K562 (cell line): ENCODE results near the gene RHO. TPM values are rescaled to one million over a fixed set of nuclear protein-coding genes. Genes with fewer than 3 reads are reported as not detected.

Experiments used
- ATAC-seq: fragments of 200-7000 bp; cut with Tn5 transposase; 3 replicates; pipeline ENCODE4 v1.9.1; 2020; ENCODE audit warnings: moderate library complexity
- BruUV-seq: library from RNA; stranded (reverse); fragments of 400-500 nt; replicated peaks from 2 replicates; lab custom pipeline; 2021; lab: Mats Ljungman, UMichigan
- CTCF ChIA-PET: fragments of 300-600 bp; formaldehyde crosslinking; extraction: SDS; loops from one replicate; lab custom pipeline; 2021; ENCODE audit warnings: low intra/inter-chr PET ratio; lab: Yijun Ruan, JAX
- POLR2A ChIA-PET: fragments of 300-600, 350-650 bp; sonication (Branson Sonifier 250); formaldehyde crosslinking; extraction: SDS; loops from one replicate; lab custom pipeline; 2021; ENCODE audit warnings: antibody characterized with exemption, inconsistent platforms; lab: Yijun Ruan, JAX
- DNase-seq, 4 experiments: peaks; one replicate each; pipeline versions ENCODE4 v3.0.0 to v3.0.0-alpha.2; 2011 to 2018; ENCODE audit warnings: low spot score in 3 of 4, mixed read lengths in 3 of 4; ENCODE audit errors: extremely low read depth in 1 of 4
- FAIRE-seq: peaks from 2 replicates; lab custom pipeline; 2011; peaks lifted over from hg19 to GRCh38; lab: Jason Lieb, UNC
- H2AFZ ChIP-seq: 2 replicates; pipeline ENCODE4 v1.6.0; 2011; ENCODE audit warnings: low read depth, low read length, control low read depth, inconsistent platforms
- H3K27ac ChIP-seq: fragments of 200-600 bp; 3 replicates; pipeline ENCODE4 v1.8.0; 2011; ENCODE audit warnings: low read depth, mild to moderate bottlenecking, control low read depth, inconsistent platforms, low read length, moderate library complexity, mixed read lengths; ENCODE audit errors: extremely low read depth
- H3K27me3 ChIP-seq, 2 experiments: fragments of 300-600 bp in 1 of 2; 2 replicates in 1 of 2; 3 replicates in 1 of 2; pipeline versions ENCODE4 v1.6.0 to v1.8.0; 2011; ENCODE audit warnings: inconsistent platforms in 2 of 2, low read length in 2 of 2, mild to moderate bottlenecking in 1 of 2, mixed read lengths in 1 of 2, moderate library complexity in 1 of 2; ENCODE audit not compliant: control insufficient read depth in 2 of 2, insufficient read depth in 2 of 2
- H3K36me3 ChIP-seq: fragments of 300-600 bp; 3 replicates; pipeline ENCODE4 v1.8.0; 2011; ENCODE audit warnings: mild to moderate bottlenecking, low read length, inconsistent platforms; ENCODE audit not compliant: control insufficient read depth, insufficient read depth
- H3K4me1 ChIP-seq, 2 experiments: fragments of 200-600 bp in 1 of 2; replicated peaks in 1 of 2; 2 replicates in 1 of 2; 3 replicates in 1 of 2; pipeline versions ENCODE4 v1.5.1 to v1.8.0; 2011; ENCODE audit warnings: inconsistent platforms in 2 of 2, low read length in 2 of 2, mild to moderate bottlenecking in 1 of 2, mixed read lengths in 1 of 2, moderate library complexity in 1 of 2; ENCODE audit not compliant: control insufficient read depth in 2 of 2, insufficient read depth in 2 of 2
- H3K4me2 ChIP-seq: 2 replicates; pipeline ENCODE4 v1.6.1; 2011; ENCODE audit warnings: low read length, control low read depth, inconsistent platforms, mixed read lengths; ENCODE audit not compliant: insufficient read depth
- H3K4me3 ChIP-seq: fragments of 200-600 bp; sonication (generic), shearing (Covaris generic); 2 replicates; pipeline ENCODE4 v1.5.1; 2016; ENCODE audit warnings: control low read depth, inconsistent platforms
- H3K79me2 ChIP-seq: fragments of 200-600 bp; 3 replicates; pipeline ENCODE4 v1.8.0; 2011; ENCODE audit warnings: low read length, inconsistent platforms; ENCODE audit not compliant: control insufficient read depth, insufficient read depth
- H3K9ac ChIP-seq, 2 experiments: 2 replicates each; pipeline versions ENCODE4 v1.6.0 to v1.6.1; 2011; ENCODE audit warnings: low read depth in 2 of 2, low read length in 2 of 2, control low read depth in 1 of 2, inconsistent platforms in 1 of 2, mild to moderate bottlenecking in 1 of 2, mixed read lengths in 1 of 2; ENCODE audit not compliant: insufficient read depth in 1 of 2
- H3K9me1 ChIP-seq: one replicate; pipeline ENCODE4 v1.6.0; 2011; ENCODE audit warnings: inconsistent platforms, mild to moderate bottlenecking, low read length, moderate library complexity; ENCODE audit not compliant: control insufficient read depth, insufficient read depth
- H3K9me3 ChIP-seq: replicated peaks from 2 replicates; pipeline ENCODE4 v1.5.1; 2011; ENCODE audit warnings: low read depth, low read length, inconsistent platforms; ENCODE audit not compliant: control insufficient read depth, insufficient read depth
- H4K20me1 ChIP-seq: replicated peaks from 2 replicates; pipeline ENCODE4 v1.6.1; 2011; ENCODE audit warnings: low read length, inconsistent platforms, mixed read lengths; ENCODE audit not compliant: control insufficient read depth, insufficient read depth
- GTF2A2 ChIP-seq: IDR thresholded peaks from 2 replicates; pipeline ENCODE4 v1.6.1; 2016; ENCODE audit warnings: mild to moderate bottlenecking, missing genetic modification characterization, missing compliant biosample characterization
- MEF2D ChIP-seq: conservative IDR thresholded peaks from 2 replicates; pipeline ENCODE4 v1.6.1; 2016; ENCODE audit warnings: low read depth, missing genetic modification characterization, missing compliant biosample characterization
- NR2C2 ChIP-seq, 2 experiments: fragments of 200-800 bp in 1 of 2; sonication (Bioruptor generic) in 1 of 2; sonication (generic) in 1 of 2; formaldehyde crosslinking in 1 of 2; IDR thresholded peaks; 2 replicates each; pipeline versions ENCODE4 v1.6.1 to v1.8.0; 2016 to 2022; ENCODE audit warnings: mild to moderate bottlenecking in 1 of 2, missing compliant biosample characterization in 1 of 2, missing genetic modification characterization in 1 of 2, missing genetic modification reagents in 1 of 2
- WGBS: fragments of 100-300 bp; shearing (Covaris generic); methylation state at CpG from one replicate; pipeline ENCODE4 v1.1.6; 2016; ENCODE audit warnings: low coverage, mixed read lengths; ENCODE audit not compliant: insufficient coverage; ENCODE audit errors: missing lambda C conversion rate; 5-methylcytosine and 5-hydroxymethylcytosine counted together
- in situ Hi-C: fragments of 300-500 bp; cut with MboI; formaldehyde crosslinking; loops from 4 replicates; pipeline ENCODE4 v1.15.0; 2018; ENCODE audit warnings: inconsistent platforms, mixed read lengths
- intact Hi-C: fragments of 100-400 bp; cut with micrococcal nuclease; formaldehyde crosslinking; loops from 2 replicates; pipeline ENCODE4 v1.14.2; 2022
- polyA plus RNA-seq, 8 experiments: library from polyadenylated mRNA; depleted of rRNA in 4 of 8; stranded (reverse) in 5 of 8; unstranded in 3 of 8; fragments of >200 nt; fragmentation: Nextera tagmentation in 2 of 8; fragmentation: Illumina TruSeq in 1 of 8; extraction: Ambion mirVana in 2 of 8; extraction: Trizol in 1 of 8; gene quantifications; 2 replicates each; pipeline versions ENCODE4 v1.2.1 to v1.2.3, GENCODE V29; 2011 to 2014; ENCODE audit warnings: inconsistent platforms in 1 of 8, missing spikeins in 1 of 8
- total RNA-seq, 7 experiments: library from RNA; depleted of rRNA in 6 of 7; stranded (reverse); fragments of >200 nt in 6 of 7; fragmentation: Illumina TruSeq in 2 of 7; extraction: Trizol in 2 of 7; gene quantifications; 2 replicates each; pipeline versions ENCODE4 v1.2.1 to v1.2.3, GENCODE V29; 2011 to 2021; ENCODE audit warnings: low replicate concordance in 1 of 7
- TF ChIP-seq, protein P1 (sequence below): sonication (generic); formaldehyde crosslinking; IDR thresholded peaks from 2 replicates; pipeline ENCODE4 v1.8.0; 2022; ENCODE audit warnings: mild to moderate bottlenecking, low read depth, missing genetic modification reagents
- TF ChIP-seq, protein P2 (sequence below): fragments of 450-650 bp; formaldehyde crosslinking; IDR thresholded peaks from 2 replicates; pipeline ENCODE4 v1.4.0; 2020; ENCODE audit warnings: mild to moderate bottlenecking, moderate library complexity
- TF ChIP-seq, protein P3 (sequence below): sonication (generic); formaldehyde crosslinking; IDR thresholded peaks from 2 replicates; pipeline ENCODE4 v1.8.1; 2023; ENCODE audit warnings: missing genetic modification reagents, mild to moderate bottlenecking, borderline replicate concordance
- TF ChIP-seq, protein P4 (sequence below), 2 experiments: fragments of 450-650 bp in 1 of 2; sonication (generic) in 1 of 2; formaldehyde crosslinking in 1 of 2; IDR thresholded peaks in 1 of 2; conservative IDR thresholded peaks in 1 of 2; 2 replicates each; pipeline versions ENCODE4 v1.6.1 to v1.8.1; 2016 to 2023; ENCODE audit warnings: mild to moderate bottlenecking in 2 of 2, moderate library complexity in 2 of 2, inconsistent platforms in 1 of 2, missing genetic modification reagents in 1 of 2

Gene RHO
- total and polyA plus RNA-seq, 9 of the 15 experiments (the other 6 are each of a cell fraction or from before 2014, with no cell fraction given) = not detected

DNA sequence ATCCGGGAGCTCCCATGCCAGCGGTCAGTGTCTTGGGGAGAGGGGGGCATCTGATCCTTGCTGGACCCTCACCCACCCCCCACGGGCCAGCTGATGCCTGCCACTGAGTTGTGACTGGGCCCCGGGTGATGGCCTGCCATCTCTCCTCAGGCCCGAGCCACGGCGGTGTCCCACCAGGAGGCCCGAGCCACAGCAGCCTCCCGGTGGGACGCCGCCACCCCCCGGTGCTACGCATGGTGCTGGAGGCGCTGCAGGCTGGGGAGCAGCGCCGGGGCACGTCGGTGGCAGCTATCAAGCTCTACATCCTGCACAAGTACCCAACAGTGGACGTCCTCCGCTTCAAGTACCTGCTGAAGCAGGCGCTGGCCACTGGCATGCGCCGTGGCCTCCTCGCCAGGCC is 18.8 kb downstream of the RHO start (continued):
- TF ChIP-seq, protein P1, sequence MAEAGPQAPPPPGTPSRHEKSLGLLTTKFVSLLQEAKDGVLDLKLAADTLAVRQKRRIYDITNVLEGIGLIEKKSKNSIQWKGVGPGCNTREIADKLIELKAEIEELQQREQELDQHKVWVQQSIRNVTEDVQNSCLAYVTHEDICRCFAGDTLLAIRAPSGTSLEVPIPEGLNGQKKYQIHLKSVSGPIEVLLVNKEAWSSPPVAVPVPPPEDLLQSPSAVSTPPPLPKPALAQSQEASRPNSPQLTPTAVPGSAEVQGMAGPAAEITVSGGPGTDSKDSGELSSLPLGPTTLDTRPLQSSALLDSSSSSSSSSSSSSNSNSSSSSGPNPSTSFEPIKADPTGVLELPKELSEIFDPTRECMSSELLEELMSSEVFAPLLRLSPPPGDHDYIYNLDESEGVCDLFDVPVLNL (CRISPR knock-in tag) = no peak
- TF ChIP-seq MEF2D (tag) = no peak

DNA sequence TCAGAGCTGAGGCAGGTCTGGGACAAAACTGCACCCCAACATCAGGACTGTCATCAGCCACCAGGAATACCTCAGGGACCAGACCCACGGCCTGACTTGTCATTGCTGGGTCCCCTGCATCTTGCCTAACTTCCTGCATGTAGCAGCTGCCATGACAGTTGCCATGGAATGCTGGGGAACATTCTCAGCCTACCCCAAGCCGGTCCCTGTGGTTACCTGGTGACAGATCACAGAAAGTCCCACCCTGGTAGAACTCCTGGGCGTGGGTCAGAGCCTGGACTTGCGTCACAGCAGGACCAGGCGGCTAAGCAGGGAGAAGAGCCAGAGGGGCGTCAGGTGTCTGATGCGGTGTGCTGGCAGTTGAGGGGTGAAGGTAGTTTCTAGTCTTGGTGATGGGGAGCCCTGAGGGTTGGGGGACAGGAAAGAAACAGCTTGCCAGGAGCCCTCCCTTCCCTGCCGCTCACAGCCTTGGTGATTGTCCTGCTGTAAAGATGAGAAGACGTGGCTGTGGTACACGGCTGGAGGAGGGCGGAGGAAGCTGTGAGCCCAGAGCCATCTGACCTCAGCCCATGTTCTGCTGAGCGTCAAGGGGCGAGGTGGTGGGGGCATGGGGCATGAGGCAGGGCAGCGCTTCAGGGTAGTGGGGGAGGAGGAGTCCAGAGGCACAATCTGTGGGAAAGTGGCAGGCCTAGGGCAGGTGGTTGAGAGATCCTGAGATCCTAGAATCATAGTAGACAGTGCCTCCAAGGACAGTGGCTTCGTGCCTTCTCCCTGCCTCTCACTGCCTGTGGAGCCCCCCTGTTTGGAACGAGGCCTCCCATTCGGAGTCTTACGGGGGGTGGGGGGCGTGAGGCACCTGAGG is 19.9 kb downstream of the RHO start:
- ATAC-seq (no peak), FAIRE-seq (no peak), DNase-seq (no peak)
- BruUV-seq = no TSS peak
- 47% methylated on average over 10 of the region's 19 CpGs for WGBS
- no peaks in the 10 kb centered on the region for H3K36me3 ChIP-seq
- no peaks in the 10 kb centered on the region for H3K9me3 ChIP-seq
- no peaks in the 10 kb centered on the region for H3K27me3 ChIP-seq
- H3K4me1 ChIP-seq = peaks cover 0 to 28% of the 10 kb centered on the region in 2 experiments; a peak in 2 of 5 replicates
- no peak overlapping the region for H2AFZ ChIP-seq
- intact Hi-C loops = no loop called here
- in situ Hi-C loops = no loop called here
- no peak overlapping the region for H3K4me2 ChIP-seq
- H3K9ac ChIP-seq = no peak overlapping the region; a peak in 1 of 4 replicates
- H3K4me3 ChIP-seq = no peak overlapping the region
- H4K20me1 ChIP-seq = no peaks in the 10 kb centered on the region
- no peak overlapping the region for H3K27ac ChIP-seq
- H3K9me1 ChIP-seq = no peaks in the 10 kb centered on the region
- POLR2A ChIA-PET = no interaction called here
- CTCF ChIA-PET = no interaction called here
- no peaks in the 10 kb centered on the region for H3K79me2 ChIP-seq
- TF ChIP-seq, protein P2, sequence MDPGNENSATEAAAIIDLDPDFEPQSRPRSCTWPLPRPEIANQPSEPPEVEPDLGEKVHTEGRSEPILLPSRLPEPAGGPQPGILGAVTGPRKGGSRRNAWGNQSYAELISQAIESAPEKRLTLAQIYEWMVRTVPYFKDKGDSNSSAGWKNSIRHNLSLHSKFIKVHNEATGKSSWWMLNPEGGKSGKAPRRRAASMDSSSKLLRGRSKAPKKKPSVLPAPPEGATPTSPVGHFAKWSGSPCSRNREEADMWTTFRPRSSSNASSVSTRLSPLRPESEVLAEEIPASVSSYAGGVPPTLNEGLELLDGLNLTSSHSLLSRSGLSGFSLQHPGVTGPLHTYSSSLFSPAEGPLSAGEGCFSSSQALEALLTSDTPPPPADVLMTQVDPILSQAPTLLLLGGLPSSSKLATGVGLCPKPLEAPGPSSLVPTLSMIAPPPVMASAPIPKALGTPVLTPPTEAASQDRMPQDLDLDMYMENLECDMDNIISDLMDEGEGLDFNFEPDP = no peak
- no peak for TF ChIP-seq NR2C2 (CRISPR knock-in tag; IDR thresholded peaks at IDR 0.05)
- no peak for TF ChIP-seq NR2C2 (tag; IDR thresholded peaks at IDR 0.05)
- no peak for TF ChIP-seq GTF2A2 (tag)
- TF ChIP-seq, protein P3, sequence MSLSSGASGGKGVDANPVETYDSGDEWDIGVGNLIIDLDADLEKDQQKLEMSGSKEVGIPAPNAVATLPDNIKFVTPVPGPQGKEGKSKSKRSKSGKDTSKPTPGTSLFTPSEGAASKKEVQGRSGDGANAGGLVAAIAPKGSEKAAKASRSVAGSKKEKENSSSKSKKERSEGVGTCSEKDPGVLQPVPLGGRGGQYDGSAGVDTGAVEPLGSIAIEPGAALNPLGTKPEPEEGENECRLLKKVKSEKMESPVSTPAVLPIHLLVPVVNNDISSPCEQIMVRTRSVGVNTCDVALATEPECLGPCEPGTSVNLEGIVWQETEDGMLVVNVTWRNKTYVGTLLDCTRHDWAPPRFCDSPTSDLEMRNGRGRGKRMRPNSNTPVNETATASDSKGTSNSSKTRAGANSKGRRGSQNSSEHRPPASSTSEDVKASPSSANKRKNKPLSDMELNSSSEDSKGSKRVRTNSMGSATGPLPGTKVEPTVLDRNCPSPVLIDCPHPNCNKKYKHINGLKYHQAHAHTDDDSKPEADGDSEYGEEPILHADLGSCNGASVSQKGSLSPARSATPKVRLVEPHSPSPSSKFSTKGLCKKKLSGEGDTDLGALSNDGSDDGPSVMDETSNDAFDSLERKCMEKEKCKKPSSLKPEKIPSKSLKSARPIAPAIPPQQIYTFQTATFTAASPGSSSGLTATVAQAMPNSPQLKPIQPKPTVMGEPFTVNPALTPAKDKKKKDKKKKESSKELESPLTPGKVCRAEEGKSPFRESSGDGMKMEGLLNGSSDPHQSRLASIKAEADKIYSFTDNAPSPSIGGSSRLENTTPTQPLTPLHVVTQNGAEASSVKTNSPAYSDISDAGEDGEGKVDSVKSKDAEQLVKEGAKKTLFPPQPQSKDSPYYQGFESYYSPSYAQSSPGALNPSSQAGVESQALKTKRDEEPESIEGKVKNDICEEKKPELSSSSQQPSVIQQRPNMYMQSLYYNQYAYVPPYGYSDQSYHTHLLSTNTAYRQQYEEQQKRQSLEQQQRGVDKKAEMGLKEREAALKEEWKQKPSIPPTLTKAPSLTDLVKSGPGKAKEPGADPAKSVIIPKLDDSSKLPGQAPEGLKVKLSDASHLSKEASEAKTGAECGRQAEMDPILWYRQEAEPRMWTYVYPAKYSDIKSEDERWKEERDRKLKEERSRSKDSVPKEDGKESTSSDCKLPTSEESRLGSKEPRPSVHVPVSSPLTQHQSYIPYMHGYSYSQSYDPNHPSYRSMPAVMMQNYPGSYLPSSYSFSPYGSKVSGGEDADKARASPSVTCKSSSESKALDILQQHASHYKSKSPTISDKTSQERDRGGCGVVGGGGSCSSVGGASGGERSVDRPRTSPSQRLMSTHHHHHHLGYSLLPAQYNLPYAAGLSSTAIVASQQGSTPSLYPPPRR = no peak
- TF ChIP-seq, protein P4, sequence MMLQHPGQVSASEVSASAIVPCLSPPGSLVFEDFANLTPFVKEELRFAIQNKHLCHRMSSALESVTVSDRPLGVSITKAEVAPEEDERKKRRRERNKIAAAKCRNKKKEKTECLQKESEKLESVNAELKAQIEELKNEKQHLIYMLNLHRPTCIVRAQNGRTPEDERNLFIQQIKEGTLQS (IDR thresholded peaks at IDR 0.05) = no peak
- TF ChIP-seq, protein P4 (CRISPR knock-in tag; conservative IDR thresholded peaks at IDR 0.05) = no peak
